Measurements from ENCODE around the gene LDHB. TPM values are rescaled to one million over a fixed set of nuclear protein-coding genes. Genes with fewer than 3 reads are reported as not detected.

The LDHB gene
- total RNA-seq, 3 donors from 2014 or later, result 95.4 to 347 (median 252) TPM

DNA sequence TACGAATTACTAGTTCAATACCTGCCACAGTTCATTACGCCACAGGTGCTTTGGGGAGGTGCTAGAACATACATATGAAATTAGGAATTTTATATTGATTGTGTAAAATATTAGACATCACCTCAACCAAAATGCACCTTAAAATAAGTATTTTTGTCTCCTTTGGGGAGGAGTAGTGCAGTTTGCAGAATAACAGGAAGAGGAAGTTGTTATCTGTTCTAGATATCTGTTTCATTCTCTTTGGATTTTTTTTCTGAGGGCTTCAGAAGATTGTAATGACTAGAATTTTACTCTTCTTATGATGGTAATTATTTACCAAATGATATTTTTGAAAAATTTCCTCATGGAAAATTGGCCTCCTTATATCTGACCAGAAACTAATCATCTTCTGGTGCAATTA lies 43.1 kb downstream of the LDHB start:
- intact Hi-C loops (cut with DNase I, micrococcal nuclease), result no loop called here
- Histone ChIP-seq H3K9me3 (no peaks in the 10 kb centered on the region), H3K4me3 (no peak overlapping the region), H3K4me1 (ENCODE audit: low read depth) (no peaks in the 10 kb centered on the region), H3K36me3 (ENCODE audit: low read depth) (no peaks in the 10 kb centered on the region)
- TF ChIP-seq, protein P1, sequence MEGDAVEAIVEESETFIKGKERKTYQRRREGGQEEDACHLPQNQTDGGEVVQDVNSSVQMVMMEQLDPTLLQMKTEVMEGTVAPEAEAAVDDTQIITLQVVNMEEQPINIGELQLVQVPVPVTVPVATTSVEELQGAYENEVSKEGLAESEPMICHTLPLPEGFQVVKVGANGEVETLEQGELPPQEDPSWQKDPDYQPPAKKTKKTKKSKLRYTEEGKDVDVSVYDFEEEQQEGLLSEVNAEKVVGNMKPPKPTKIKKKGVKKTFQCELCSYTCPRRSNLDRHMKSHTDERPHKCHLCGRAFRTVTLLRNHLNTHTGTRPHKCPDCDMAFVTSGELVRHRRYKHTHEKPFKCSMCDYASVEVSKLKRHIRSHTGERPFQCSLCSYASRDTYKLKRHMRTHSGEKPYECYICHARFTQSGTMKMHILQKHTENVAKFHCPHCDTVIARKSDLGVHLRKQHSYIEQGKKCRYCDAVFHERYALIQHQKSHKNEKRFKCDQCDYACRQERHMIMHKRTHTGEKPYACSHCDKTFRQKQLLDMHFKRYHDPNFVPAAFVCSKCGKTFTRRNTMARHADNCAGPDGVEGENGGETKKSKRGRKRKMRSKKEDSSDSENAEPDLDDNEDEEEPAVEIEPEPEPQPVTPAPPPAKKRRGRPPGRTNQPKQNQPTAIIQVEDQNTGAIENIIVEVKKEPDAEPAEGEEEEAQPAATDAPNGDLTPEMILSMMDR (IDR thresholded peaks at IDR 0.05), result no peak
- no peak for ATAC-seq
- DNase-seq, result no peak

DNA sequence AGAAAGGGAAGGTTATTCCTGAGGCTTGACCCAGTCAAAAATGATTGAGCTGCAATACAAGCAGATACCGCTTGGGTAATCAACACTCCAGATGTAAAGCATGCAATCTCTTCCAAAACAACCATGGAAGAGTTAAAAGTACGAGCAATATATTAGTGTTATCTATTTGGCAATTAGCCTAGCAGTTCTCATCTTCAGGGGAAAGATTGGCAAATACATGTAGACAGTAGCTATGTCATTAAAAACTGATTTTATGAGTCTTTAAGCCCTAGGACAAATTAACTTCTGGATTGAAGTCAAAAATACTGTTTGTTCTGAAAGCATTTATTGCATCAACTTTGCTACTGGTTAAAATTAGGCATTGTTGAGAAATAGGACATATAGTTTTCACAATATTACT lies 43.7 kb downstream of the LDHB start:
- DNase-seq (no peak), ATAC-seq (no peak)
- intact Hi-C loops (cut with DNase I, micrococcal nuclease), result no loop called here
- no peaks in the 10 kb centered on the region for H3K9me3 ChIP-seq
- TF ChIP-seq, protein P1 (IDR thresholded peaks at IDR 0.05), result no peak
- no peak overlapping the region for H3K4me3 ChIP-seq
- no peaks in the 10 kb centered on the region for H3K4me1 ChIP-seq (ENCODE audit: low read depth)
- no peaks in the 10 kb centered on the region for H3K36me3 ChIP-seq (ENCODE audit: low read depth)

DNA sequence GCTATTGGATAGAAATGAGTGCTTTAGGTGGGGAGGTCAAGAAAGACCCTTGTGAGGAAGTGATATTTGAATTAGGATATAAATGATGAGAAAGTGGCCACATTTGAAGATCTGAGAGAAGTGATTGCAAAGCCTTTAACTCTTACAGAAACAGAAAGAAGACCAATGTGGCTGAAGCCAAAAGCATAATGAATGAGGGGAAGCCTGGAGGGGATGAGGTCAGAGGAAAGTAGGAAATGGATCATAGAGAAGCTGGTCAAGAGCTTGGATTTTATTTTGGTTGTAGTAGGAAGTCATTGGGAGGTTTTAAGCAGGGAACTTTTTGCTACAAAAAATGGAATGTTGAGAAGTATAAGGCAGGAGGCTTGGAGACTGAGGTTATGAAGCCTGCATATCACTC lies 49.4 kb downstream of the LDHB start:
- H3K4me3 ChIP-seq, result no peak overlapping the region
- TF ChIP-seq, protein P1 (IDR thresholded peaks at IDR 0.05), result no peak
- intact Hi-C loops (cut with DNase I, micrococcal nuclease), result loop anchor here in 1 of 2 donors (5.0 kb wide), 1 partner anchor 74 kb away; no protein-coding TSS in a partner anchor
- H3K4me1 ChIP-seq (ENCODE audit: low read depth), result no peaks in the 10 kb centered on the region
- ATAC-seq, result no peak
- H3K9me3 ChIP-seq, result no peaks in the 10 kb centered on the region
- DNase-seq, result no peak
- no peaks in the 10 kb centered on the region for H3K36me3 ChIP-seq (ENCODE audit: low read depth)

DNA sequence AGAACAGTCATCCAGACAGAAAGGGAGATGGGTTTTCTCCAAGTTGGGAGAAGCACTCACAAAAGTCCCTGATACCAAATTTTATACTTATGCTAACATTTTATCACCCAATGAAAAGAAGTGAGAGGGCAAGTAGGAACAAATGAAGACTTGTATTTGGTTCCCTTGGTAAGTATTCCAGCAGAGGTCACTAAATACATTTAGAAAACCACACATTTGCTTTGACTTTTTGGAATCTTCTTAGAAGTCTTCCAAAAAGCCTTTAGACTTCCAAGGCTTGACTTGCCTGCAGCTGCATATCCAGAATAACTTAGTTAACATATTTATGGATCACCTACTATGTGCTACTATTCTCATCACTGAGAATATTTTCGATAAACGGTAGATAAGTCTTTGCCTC lies 49.9 kb downstream of the LDHB start:
- no peak for DNase-seq
- no peaks in the 10 kb centered on the region for H3K9me3 ChIP-seq
- no peaks in the 10 kb centered on the region for H3K36me3 ChIP-seq (ENCODE audit: low read depth)
- no peak overlapping the region for H3K4me3 ChIP-seq
- TF ChIP-seq, protein P1 (IDR thresholded peaks at IDR 0.05), result no peak
- intact Hi-C loops (cut with DNase I, micrococcal nuclease), result loop anchor here in 1 of 2 donors (5.0 kb wide), 1 partner anchor 75 kb away; no protein-coding TSS in a partner anchor
- H3K4me1 ChIP-seq (ENCODE audit: low read depth), result no peaks in the 10 kb centered on the region
- no peak for ATAC-seq

DNA sequence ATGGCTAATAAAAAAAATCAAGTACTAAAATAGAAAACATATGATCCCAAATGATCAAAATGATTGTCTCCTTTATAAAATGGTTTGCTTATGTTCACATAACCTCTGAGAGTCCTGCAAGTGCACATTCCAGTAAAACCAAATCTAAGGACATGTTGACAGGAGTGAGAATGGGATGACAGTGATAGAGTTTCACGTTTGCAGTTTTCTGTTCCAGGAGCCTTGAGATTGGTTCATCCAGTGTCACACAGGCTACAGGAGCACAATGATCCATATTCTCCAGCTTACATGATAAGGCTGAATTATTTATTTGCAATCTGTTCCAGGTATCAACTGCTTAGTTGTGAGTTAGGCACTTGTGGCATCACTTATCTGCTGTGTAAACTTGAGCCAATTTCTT lies 51.5 kb downstream of the LDHB start:
- DNase-seq (no peak), ATAC-seq (no peak)
- intact Hi-C loops (cut with DNase I, micrococcal nuclease), result loop anchor here in 1 of 2 donors (5.0 kb wide), 1 partner anchor 76 kb away; no protein-coding TSS in a partner anchor
- no peaks in the 10 kb centered on the region for H3K4me1 ChIP-seq (ENCODE audit: low read depth)
- H3K4me3 ChIP-seq, result no peak overlapping the region
- no peaks in the 10 kb centered on the region for H3K9me3 ChIP-seq
- H3K36me3 ChIP-seq (ENCODE audit: low read depth), result no peaks in the 10 kb centered on the region
- TF ChIP-seq, protein P1 (IDR thresholded peaks at IDR 0.05), result no peak

Data from mucosa of descending colon (tissue), 3 donors.